NCI-H69 (cell line): ENCODE data around the gene NUDT8.
"Not testable (repeated sequence)": the region's sequence is repeated elsewhere in the genome, so short reads cannot be mapped to it uniquely, and the experiment has no call there.

Source experiments
- DNase-seq: peaks from one replicate; lab custom pipeline; 2025; lab: John Stamatoyannopoulos, UW

NUDT8 gene

DNA sequence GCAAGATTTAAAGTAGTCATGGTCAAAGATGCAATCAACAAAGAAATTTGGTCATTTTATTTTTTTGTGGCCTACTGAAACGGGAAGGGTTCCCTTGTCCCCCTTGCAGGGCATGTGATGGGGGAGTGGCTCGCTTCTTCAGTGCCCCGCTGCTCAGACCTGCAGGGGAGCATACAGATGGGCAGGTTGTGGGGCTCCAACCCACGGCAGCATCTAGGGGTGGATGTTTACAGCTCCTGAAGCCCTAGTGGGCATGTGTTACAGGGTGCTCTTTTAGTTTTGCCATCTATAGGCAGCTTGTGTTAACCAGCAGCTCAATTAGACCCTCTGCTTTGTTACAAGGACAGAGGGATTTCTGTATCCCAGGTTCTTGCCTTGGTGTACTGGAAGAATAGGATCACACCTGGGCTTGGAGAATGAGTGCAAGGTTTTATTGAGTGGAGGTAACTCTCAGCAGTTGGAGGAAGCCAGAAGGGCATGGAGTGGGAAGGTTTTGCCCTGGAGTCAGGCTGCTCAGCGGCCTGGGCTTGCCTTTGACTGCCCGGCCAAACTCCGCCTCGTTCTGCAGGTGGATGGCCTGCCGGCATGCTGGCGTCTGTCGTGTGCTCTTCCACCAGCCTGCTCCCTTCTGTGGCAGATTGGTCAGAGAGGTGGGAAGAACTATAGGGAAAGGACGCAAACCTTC, 36.7 kb downstream of the NUDT8 start:
- no peak for DNase-seq

DNA sequence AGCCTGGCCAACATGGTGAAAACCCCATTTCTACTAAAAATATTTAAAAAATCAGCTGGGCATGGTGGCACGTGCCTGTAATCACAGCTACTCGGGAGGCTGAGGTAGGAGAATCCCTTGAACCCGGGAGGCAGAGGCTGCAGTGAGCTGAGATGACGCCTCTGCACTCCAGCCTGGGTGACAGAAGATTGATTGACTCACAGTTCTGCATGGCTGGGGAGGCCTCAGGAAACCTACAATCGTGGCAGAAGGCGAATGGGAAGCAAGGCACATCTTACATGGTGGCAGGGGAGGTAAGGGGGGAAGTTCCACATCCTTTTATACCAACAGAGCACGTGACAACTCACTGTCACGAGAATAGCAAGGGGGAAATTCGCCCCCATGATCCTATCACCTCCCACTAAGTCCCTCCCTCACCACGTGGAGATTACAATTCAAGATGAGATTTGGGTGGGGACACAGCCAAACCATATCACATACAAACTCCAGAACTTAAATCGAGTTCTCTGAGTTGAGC, 40.8 kb downstream of the NUDT8 start:
- not testable (repeated sequence) for DNase-seq

DNA sequence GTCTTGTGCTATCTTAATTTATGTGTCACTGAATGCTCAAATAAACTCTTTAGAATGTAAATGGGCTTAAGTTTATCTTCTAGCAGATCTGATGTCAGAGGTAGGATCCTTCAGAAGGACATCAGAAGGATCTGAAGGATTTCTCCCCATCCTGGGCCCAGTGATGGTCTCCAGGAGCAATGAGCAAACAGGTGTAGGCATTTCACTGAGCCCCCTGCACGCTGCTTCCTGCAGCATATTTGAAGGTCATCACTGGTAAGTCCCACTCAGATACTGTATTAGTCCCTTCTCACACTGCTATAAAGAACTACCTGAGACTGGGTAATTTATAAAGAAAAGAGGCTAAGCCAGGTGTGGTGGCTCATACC, 41.6 kb downstream of the NUDT8 start:
- no peak for DNase-seq

DNA sequence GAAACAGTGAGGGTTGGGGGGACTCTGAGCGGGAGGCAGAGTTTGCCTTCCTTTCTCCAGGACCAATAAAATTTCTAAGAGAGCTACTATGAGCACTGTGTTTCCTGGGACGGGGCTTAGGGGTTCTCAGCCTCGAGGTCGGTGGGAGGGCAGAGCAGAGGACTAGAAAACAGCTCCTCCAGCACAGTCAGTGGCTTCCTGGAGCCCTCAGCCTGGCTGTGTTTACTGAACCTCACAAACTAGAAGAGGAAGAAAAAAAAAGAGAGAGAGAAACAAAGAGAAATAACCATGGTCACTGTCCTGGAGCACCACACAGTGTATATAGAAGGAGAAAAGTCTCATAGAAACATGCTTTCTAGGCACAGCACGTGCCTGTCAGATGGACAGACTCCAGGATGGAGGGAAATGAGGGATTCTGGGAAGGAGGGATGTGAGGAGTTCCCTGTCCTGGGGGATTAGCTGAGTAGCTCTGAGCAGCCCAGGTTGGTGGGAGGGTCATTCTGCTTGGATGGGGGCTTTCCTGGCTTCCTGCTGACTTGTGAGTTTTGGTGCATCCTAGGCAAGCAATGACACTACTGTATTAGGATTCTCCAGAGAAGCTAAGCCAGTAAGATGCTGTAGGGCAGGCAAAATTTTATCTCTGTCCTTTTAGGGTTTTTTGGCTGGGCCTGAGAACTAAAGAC, 43.0 kb downstream of the NUDT8 start:
- no peak for DNase-seq

DNA sequence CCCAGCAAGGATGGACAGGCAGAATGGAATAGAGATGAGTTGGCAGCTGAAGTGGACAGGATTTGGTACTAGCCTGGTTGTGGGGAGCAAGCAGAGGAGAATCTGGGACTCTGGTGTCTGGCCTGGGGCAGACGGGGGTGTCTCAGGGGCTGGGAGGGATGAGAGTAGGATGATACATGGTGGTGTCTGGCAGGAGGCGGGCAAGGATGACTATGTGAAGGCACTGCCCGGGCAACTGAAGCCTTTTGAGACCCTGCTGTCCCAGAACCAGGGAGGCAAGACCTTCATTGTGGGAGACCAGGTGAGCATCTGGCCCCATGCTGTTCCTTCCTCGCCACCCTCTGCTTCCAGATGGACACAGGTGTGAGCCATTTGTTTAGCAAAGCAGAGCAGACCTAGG, 43.8 kb downstream of the NUDT8 start:
- peak; percentile 35 for DNase-seq

DNA sequence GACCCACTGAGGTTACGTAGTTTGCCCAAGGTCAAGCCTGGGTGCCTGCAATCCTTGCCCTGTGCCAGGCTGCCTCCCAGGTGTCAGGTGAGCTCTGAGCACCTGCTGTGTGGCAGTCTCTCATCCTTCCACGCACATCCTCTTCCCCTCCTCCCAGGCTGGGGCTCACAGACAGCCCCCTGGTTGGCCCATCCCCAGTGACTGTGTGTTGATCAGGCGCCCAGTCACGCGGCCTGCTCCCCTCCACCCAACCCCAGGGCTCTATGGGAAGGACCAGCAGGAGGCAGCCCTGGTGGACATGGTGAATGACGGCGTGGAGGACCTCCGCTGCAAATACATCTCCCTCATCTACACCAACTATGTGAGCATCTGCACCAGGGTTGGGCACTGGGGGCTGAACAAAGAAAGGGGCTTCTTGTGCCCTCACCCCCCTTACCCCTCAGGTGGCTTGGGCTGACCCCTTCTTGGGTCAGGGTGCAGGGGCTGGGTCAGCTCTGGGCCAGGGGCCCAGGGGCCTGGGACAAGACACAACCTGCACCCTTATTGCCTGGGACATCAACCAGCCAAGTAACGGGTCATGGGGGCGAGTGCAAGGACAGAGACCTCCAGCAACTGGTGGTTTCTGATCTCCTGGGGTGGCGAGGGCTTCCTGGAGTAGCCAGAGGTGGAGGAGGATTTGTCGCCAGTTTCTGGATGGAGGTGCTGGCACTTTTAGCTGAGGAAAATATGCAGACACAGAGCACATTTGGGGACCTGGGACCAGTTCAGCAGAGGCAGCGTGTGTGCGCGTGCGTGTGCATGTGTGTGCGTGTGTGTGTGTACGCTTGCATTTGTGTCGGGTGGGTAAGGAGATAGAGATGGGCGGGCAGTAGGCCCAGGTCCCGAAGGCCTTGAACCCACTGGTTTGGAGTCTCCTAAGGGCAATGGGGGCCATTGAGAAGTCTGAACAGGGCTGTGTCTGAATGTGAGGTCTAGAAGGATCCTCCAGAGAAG, 44.6 kb downstream of the NUDT8 start:
- peak; percentile 46 for DNase-seq

DNA sequence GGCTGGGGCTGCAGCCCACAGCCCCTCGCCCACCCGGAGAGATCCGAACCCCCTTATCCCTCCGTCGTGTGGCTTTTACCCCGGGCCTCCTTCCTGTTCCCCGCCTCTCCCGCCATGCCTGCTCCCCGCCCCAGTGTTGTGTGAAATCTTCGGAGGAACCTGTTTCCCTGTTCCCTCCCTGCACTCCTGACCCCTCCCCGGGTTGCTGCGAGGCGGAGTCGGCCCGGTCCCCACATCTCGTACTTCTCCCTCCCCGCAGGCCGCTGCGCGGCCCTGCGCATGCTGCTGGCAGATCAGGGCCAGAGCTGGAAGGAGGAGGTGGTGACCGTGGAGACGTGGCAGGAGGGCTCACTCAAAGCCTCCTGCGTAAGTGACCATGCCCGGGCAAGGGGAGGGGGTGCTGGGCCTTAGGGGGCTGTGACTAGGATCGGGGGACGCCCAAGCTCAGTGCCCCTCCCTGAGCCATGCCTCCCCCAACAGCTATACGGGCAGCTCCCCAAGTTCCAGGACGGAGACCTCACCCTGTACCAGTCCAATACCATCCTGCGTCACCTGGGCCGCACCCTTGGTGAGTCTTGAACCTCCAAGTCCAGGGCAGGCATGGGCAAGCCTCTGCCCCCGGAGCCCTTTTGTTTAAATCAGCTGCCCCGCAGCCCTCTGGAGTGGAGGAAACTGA, 45.4 kb downstream of the NUDT8 start:
- DNase-seq: peak; percentile 75

DNA sequence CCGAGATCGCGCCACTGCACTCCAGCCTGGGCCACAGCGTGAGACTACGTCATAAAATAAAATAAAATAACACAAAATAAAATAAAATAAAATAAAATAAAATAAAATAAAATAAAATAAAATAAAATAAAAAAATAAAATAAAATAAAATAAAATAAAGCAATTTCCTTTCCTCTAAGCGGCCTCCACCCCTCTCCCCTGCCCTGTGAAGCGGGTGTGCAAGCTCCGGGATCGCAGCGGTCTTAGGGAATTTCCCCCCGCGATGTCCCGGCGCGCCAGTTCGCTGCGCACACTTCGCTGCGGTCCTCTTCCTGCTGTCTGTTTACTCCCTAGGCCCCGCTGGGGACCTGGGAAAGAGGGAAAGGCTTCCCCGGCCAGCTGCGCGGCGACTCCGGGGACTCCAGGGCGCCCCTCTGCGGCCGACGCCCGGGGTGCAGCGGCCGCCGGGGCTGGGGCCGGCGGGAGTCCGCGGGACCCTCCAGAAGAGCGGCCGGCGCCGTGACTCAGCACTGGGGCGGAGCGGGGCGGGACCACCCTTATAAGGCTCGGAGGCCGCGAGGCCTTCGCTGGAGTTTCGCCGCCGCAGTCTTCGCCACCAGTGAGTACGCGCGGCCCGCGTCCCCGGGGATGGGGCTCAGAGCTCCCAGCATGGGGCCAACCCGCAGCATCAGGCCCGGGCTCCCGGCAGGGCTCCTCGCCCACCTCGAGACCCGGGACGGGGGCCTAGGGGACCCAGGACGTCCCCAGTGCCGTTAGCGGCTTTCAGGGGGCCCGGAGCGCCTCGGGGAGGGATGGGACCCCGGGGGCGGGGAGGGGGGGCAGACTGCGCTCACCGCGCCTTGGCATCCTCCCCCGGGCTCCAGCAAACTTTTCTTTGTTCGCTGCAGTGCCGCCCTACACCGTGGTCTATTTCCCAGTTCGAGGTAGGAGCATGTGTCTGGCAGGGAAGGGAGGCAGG, 46.2 kb downstream of the NUDT8 start, which contains the start of gene GSTP1:
TSS of gene GSTP1 (plus strand) at position 566 of the 958 bp plus-strand sequence. CDS start at position 598, 32 bp downstream.
- DNase-seq: peak; percentile 95

DNA sequence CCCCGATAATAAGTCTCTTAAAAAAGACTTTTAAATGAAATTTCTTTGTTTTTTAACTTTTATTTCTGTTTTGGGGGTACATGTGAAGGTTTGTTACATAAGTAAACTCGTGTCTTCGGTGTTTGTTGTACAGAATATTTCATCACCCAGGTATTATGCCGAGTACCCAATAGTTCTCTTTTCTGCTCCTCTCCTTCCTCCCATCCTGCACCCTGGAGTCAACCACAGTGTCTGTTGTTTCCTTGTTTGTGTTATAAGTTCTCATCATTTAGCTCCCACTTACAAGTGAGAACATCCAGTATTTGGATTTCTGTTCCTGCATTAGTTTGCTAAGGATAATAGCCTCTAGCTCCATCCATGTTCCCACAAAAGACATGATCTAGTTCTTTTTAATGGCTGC, 47.7 kb downstream of the NUDT8 start:
- DNase-seq: peak; percentile 37

DNA sequence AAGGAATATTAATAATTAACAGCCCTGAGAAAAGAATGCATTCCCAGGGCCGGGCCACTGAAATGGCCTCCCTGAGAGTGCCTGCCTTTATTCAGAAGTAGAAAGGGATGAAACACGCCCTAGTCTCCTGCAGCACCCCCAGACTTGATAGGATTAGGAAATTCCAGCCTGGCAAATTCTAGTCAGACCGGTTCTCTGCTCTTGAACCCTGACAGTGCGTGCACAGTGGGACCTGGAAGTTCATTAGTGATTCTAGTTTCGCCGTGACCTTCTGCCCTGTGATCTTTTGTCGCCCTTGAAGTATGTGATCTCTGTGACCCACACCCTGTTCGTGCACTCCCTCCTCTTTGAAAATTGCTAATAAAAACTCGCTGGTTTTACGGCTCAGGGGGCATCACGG, 48.3 kb downstream of the NUDT8 start:
- no peak for DNase-seq

DNA sequence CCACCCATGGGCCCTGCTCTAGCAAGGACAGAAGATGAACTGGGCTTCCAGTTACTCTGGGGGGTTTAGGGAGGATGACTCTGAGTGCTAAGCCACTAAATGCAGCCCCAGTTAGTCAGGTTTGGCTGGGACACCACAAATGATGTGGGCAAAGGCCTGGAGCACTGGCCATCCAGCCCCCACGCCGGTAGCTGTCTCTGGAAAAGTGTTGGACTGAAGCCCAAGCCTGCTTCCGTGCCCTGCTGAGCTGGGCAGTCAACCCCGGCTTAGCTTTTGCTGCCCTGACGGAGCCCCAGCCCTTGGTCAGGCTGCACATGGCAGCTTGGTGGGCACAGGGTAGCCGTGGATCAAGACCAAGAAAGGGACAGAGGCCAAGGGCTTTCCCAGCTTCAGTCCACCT, 51.8 kb downstream of the NUDT8 start:
- DNase-seq: no peak
